ENCODE measurements around the gene MGAT5.

DNA sequence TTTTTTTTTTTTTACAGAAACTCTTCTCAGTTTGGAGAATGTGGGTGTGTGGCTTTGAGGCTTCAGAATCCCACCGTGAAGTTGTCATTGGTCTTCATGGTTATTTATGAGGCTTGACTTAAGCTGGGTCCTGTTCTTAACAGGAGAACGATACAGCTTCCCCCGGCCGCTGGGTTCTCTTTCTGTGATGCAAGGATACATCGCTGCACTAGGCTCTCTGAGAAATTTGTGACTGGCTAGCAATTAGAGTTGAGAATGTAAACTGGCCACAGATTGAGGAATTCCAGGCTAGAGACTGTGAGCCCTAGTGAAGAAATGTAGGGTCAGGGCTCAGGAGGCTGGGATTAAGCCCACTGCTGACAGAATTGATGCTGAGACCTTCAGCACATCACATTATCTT lies 29.8 kb downstream of the MGAT5 start:
- TF ChIP-seq CEBPB (IDR thresholded peaks at IDR 0.05) = no peak
- TF ChIP-seq EP300 (IDR thresholded peaks at IDR 0.05; ENCODE audit: borderline replicate concordance) = no peak
- no peak for TF ChIP-seq FOXM1 (IDR thresholded peaks at IDR 0.05; ENCODE audit: borderline replicate concordance, low read depth)
- TF ChIP-seq, protein P1, sequence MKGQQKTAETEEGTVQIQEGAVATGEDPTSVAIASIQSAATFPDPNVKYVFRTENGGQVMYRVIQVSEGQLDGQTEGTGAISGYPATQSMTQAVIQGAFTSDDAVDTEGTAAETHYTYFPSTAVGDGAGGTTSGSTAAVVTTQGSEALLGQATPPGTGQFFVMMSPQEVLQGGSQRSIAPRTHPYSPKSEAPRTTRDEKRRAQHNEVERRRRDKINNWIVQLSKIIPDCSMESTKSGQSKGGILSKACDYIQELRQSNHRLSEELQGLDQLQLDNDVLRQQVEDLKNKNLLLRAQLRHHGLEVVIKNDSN (IDR thresholded peaks at IDR 0.05) = no peak
- TF ChIP-seq, protein P2, sequence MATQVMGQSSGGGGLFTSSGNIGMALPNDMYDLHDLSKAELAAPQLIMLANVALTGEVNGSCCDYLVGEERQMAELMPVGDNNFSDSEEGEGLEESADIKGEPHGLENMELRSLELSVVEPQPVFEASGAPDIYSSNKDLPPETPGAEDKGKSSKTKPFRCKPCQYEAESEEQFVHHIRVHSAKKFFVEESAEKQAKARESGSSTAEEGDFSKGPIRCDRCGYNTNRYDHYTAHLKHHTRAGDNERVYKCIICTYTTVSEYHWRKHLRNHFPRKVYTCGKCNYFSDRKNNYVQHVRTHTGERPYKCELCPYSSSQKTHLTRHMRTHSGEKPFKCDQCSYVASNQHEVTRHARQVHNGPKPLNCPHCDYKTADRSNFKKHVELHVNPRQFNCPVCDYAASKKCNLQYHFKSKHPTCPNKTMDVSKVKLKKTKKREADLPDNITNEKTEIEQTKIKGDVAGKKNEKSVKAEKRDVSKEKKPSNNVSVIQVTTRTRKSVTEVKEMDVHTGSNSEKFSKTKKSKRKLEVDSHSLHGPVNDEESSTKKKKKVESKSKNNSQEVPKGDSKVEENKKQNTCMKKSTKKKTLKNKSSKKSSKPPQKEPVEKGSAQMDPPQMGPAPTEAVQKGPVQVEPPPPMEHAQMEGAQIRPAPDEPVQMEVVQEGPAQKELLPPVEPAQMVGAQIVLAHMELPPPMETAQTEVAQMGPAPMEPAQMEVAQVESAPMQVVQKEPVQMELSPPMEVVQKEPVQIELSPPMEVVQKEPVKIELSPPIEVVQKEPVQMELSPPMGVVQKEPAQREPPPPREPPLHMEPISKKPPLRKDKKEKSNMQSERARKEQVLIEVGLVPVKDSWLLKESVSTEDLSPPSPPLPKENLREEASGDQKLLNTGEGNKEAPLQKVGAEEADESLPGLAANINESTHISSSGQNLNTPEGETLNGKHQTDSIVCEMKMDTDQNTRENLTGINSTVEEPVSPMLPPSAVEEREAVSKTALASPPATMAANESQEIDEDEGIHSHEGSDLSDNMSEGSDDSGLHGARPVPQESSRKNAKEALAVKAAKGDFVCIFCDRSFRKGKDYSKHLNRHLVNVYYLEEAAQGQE (IDR thresholded peaks at IDR 0.05; ENCODE audit: low read depth) = no peak
